ENCODE measurements around the gene TAAR9. TPM values are rescaled to one million over a fixed set of nuclear protein-coding genes. Genes with fewer than 3 reads are reported as not detected.

Gene TAAR9
- polyA plus RNA-seq, 5 donors = not detected

Other genes with a start within 250 kb of the TAAR9 start
- gene MOXD1, start 136.8 kb upstream of the TAAR9 start, polyA plus RNA-seq (ENCODE audit: insufficient read depth in 1 of 5, insufficient read length in 5 of 5, low replicate concordance in 1 of 5) = 10 to 100 TPM; 53.6 to 85.6 (median 59.4) TPM
- 10 to 100 TPM; 41.9 to 73.5 (median 62.6) TPM for gene STX7, start 25.2 kb upstream of the TAAR9 start, polyA plus RNA-seq (ENCODE audit: insufficient read depth in 1 of 5, insufficient read length in 5 of 5, low replicate concordance in 1 of 5)
- not detected for gene TAAR8, start 14.4 kb downstream of the TAAR9 start, polyA plus RNA-seq (ENCODE audit: insufficient read depth in 1 of 5, insufficient read length in 5 of 5, low replicate concordance in 1 of 5)
- not detected for gene TAAR6, start 32.0 kb downstream of the TAAR9 start, polyA plus RNA-seq (ENCODE audit: insufficient read depth in 1 of 5, insufficient read length in 5 of 5, low replicate concordance in 1 of 5)
- not detected for gene TAAR5, start 51.5 kb downstream of the TAAR9 start, polyA plus RNA-seq (ENCODE audit: insufficient read depth in 1 of 5, insufficient read length in 5 of 5, low replicate concordance in 1 of 5)
- gene TAAR2, start 86.0 kb downstream of the TAAR9 start, polyA plus RNA-seq (ENCODE audit: insufficient read depth in 1 of 5, insufficient read length in 5 of 5, low replicate concordance in 1 of 5) = not detected
- under 1 TPM in 1 of 5 donors, not detected in 4; 0.21 TPM for gene TAAR1, start 120.9 kb downstream of the TAAR9 start, polyA plus RNA-seq (ENCODE audit: insufficient read depth in 1 of 5, insufficient read length in 5 of 5, low replicate concordance in 1 of 5)
- under 1 TPM; 0.24 to 0.46 (median 0.34) TPM for gene VNN1, start 175.8 kb downstream of the TAAR9 start, polyA plus RNA-seq (ENCODE audit: insufficient read depth in 1 of 5, insufficient read length in 5 of 5, low replicate concordance in 1 of 5)
- 1 to 10 TPM; 1.0 to 2.2 (median 1.3) TPM for gene VNN2, start 219.6 kb downstream of the TAAR9 start, polyA plus RNA-seq (ENCODE audit: insufficient read depth in 1 of 5, insufficient read length in 5 of 5, low replicate concordance in 1 of 5)